GM12872 (cell line): ENCODE measurements around the gene HORMAD2.

ENCODE experiments used
- TF ChIP-seq, protein P1 (sequence below): IDR thresholded peaks from 3 replicates; pipeline ENCODE4 v1.5.1; 2011; ENCODE audit warnings: low read depth, mild to moderate bottlenecking, low read length, moderate library complexity; ENCODE audit not compliant: insufficient read depth

HORMAD2 gene

DNA sequence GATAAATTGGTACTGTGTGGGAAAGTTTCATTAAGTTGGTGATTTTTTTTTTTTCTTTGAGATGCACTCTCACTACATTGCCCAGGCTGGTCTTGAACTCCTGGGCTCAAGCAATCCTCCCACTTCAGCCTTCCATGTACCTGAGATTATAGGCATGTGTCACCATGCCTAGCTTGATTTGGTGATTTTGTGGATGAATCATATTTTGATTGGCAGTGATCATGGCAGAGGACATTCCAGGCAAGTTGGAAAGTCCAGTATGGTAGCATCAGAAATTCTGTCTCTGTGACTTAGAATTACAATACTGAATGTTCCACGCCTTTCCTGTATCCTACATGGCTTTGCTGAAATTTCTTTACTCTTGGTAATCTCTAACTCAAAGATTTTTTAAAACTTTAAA lies 49.4 kb downstream of the HORMAD2 start:
- TF ChIP-seq, protein P1, sequence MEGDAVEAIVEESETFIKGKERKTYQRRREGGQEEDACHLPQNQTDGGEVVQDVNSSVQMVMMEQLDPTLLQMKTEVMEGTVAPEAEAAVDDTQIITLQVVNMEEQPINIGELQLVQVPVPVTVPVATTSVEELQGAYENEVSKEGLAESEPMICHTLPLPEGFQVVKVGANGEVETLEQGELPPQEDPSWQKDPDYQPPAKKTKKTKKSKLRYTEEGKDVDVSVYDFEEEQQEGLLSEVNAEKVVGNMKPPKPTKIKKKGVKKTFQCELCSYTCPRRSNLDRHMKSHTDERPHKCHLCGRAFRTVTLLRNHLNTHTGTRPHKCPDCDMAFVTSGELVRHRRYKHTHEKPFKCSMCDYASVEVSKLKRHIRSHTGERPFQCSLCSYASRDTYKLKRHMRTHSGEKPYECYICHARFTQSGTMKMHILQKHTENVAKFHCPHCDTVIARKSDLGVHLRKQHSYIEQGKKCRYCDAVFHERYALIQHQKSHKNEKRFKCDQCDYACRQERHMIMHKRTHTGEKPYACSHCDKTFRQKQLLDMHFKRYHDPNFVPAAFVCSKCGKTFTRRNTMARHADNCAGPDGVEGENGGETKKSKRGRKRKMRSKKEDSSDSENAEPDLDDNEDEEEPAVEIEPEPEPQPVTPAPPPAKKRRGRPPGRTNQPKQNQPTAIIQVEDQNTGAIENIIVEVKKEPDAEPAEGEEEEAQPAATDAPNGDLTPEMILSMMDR, result no peak

DNA sequence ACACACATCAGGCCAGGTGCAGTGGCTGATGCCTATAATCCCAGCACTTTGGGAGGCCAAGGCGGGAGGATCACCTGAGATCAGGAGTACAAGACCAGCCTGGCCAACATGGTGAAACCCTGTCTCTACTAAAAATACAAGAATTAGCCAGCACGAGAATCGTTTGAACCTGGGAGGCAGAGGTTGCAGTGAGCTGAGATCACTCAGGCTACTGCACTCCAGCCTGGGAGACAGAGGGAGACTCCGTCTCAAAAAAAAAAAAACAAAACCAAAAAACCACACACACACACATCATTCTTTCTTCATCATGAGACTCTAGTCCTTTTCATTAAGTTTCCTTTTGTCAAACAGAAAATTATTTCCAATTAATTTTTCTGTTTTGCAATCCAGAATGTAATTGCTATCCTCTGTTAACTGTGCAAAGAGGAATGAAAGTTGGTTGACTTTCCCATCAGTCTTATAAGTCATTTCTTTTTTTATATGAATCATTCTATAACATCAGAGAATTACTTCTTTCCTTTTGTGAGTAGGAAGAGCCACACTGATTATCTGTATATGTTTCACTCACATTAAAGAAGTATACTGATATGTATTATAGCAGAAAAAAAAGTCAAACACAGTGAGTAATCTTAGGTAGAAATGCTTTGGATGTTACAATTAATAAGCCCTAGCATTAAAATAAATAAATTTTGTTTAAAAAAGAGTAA lies 52.2 kb downstream of the HORMAD2 start:
- TF ChIP-seq, protein P1, result no peak

DNA sequence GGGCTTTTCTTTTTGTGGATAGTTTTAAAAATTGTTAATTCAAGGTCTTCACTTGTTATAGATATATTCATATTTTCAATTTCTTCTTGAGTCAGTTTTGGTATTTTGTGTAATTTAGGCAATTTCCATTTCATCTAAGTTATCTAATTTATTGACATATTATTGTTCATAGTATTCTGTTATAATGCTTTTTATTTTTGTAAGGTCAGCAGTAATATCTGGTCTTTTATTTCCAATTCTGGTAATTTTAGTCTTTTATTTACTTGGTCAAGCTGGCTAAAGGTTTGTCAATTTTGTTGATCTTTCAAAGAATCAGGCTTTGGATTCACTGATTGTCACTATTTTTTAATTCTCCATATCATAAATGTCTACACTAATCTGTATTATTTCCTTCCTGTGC lies 60.1 kb downstream of the HORMAD2 start:
- TF ChIP-seq, protein P1, result no peak

DNA sequence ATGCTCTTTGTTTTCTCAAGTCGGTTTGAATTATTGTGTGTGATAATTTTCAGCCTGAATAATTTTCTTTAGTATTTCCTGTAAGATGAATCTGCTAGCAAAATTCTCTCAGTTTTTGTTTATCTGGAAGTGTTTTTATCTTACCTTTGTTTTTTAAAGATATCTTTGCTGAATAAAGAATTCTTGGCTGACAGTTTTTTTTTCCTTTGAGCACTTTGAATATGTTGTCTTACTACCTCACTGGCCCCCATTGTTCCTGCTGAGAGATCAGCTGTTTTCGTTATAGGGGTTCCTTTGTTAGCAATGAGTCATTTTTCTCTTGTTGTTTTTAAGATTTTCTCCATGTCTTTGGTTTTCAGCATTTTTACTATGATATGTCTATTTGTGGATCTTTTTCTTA lies 63.0 kb downstream of the HORMAD2 start:
- TF ChIP-seq, protein P1, result no peak

DNA sequence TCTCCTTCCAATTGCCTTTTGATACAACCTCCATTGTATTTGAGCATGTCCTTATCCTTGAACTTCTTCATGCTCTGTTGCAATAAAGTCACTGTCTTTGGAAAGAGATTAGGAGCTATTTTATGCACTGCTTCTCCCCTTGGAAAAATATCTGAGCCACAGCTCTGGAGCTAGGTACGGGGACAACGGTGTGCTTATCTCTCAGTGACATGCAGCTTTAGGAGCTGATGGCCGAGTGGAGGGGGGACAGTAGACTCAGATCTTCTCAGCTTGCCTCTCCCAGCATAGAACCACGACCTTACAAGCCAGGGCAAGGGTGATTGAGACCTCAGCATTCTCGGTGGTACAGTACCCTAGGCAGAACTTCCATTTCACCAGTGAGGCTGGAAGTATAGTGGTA lies 64.1 kb downstream of the HORMAD2 start:
- TF ChIP-seq, protein P1, result no peak

DNA sequence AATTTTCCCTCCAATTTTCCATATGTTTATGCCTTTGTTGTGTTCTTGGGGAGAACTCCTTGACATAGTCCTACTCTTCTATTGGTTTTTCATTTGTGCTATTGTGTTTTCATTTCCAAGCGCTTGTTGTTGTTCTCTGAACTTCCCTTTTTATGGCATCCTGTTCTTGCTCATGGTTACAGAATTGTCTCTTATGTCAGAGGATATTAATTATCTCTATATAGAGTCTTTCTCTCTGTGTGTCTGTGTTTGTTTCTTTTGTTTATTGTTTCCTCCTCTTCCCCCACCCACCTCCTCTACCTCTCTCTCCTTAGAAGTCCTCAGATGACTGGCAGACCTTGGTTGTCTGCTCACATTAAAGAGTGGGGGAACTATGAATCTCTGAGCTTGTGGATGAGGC lies 69.9 kb downstream of the HORMAD2 start:
- TF ChIP-seq, protein P1, result no peak

DNA sequence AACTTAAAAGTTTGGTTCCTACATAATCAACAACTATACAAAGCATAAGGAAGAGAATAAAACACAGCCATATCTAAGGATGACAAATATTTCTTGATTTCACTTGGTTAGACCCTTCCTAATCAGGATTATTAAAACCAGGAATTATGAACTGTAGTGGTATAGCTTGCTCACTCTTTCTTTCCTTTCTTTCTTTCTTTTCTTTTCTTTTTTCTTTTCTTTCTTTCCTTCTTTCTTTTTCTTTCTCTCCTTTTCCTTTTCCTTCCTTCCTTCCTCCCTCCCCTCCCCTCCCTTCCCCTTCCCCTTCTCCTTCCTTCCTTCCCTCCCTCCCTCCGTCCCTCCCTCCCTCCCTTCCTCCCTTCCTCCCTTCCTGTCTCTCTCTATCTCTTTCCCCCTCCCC lies 78.0 kb downstream of the HORMAD2 start:
- TF ChIP-seq, protein P1, result no peak
